ENCODE results near the gene PIK3AP1.

Gene PIK3AP1

GRCh38 chr10:96560966-96561887 lies 159.1 kb downstream of the PIK3AP1 start:
- H3K79me2 ChIP-seq (ENCODE audit: insufficient read depth, low read depth): peaks cover 7% of the 10 kb centered on the region; the same call in 1 of the 2 replicates
- H3K36me3 ChIP-seq (ENCODE audit: insufficient read depth): no peaks in the 10 kb centered on the region; the same call in 1 of the 2 replicates
- TF ChIP-seq CTCF (conservative IDR thresholded peaks at IDR 0.05; ENCODE audit: low read depth, low read length): no peak

GRCh38 chr10:96560489-96560888 lies 159.8 kb downstream of the PIK3AP1 start:
- Histone ChIP-seq H3K4me1 (ENCODE audit: low read depth, poor library complexity, severe bottlenecking) (no peaks in the 10 kb centered on the region), H3K9ac (no peak overlapping the region), H3K79me2 (ENCODE audit: insufficient read depth, low read depth) (peaks cover 5% of the 10 kb centered on the region; the same call in 1 of the 2 replicates), H4K20me1 (ENCODE audit: insufficient read depth) (no peaks in the 10 kb centered on the region), H3K4me2 (no peak overlapping the region), H3K27ac (no peak overlapping the region), H3K27me3 (ENCODE audit: insufficient read depth, low read depth) (no peaks in the 10 kb centered on the region), H3K36me3 (ENCODE audit: insufficient read depth) (no peaks in the 10 kb centered on the region; the same call in 1 of the 2 replicates), H3K4me3 (IDR thresholded peaks at IDR 0.05; ENCODE audit: insufficient read depth, low read depth, low read length) (no peak overlapping the region), H2AFZ (ENCODE audit: low read depth) (no peak overlapping the region)
- TF ChIP-seq CTCF (conservative IDR thresholded peaks at IDR 0.05; ENCODE audit: low read depth, low read length): no peak

More at GRCh38 chr10:96560966-96561887, 159.1 kb downstream of the PIK3AP1 start:
- Histone ChIP-seq H3K27me3 (ENCODE audit: insufficient read depth, low read depth) (no peaks in the 10 kb centered on the region), H3K4me1 (ENCODE audit: low read depth, poor library complexity, severe bottlenecking) (no peaks in the 10 kb centered on the region), H4K20me1 (ENCODE audit: insufficient read depth) (no peaks in the 10 kb centered on the region), H3K27ac (no peak overlapping the region), H2AFZ (ENCODE audit: low read depth) (no peak overlapping the region), H3K4me3 (IDR thresholded peaks at IDR 0.05; ENCODE audit: insufficient read depth, low read depth, low read length) (no peak overlapping the region), H3K9ac (no peak overlapping the region), H3K4me2 (no peak overlapping the region)

GRCh38 chr10:96556003-96556402 lies 164.3 kb downstream of the PIK3AP1 start:
- peak; percentile 38; the same call in 1 of the 2 replicates for TF ChIP-seq CTCF (conservative IDR thresholded peaks at IDR 0.05; ENCODE audit: low read depth, low read length)
- Histone ChIP-seq H4K20me1 (ENCODE audit: insufficient read depth) (no peaks in the 10 kb centered on the region), H3K27ac (no peak overlapping the region), H2AFZ (ENCODE audit: low read depth) (no peak overlapping the region), H3K79me2 (ENCODE audit: insufficient read depth, low read depth) (no peaks in the 10 kb centered on the region), H3K4me1 (ENCODE audit: low read depth, poor library complexity, severe bottlenecking) (no peaks in the 10 kb centered on the region), H3K36me3 (ENCODE audit: insufficient read depth) (no peaks in the 10 kb centered on the region; the same call in 1 of the 2 replicates), H3K9ac (no peak overlapping the region), H3K27me3 (ENCODE audit: insufficient read depth, low read depth) (no peaks in the 10 kb centered on the region), H3K4me3 (IDR thresholded peaks at IDR 0.05; ENCODE audit: insufficient read depth, low read depth, low read length) (no peak overlapping the region), H3K4me2 (no peak overlapping the region)

GRCh38 chr10:96555330-96555729 lies 165.0 kb downstream of the PIK3AP1 start:
- H3K9ac ChIP-seq: no peak overlapping the region
- H3K4me2 ChIP-seq: no peak overlapping the region
- no peak overlapping the region for H3K4me3 ChIP-seq (IDR thresholded peaks at IDR 0.05; ENCODE audit: insufficient read depth, low read depth, low read length)
- TF ChIP-seq CTCF (conservative IDR thresholded peaks at IDR 0.05; ENCODE audit: low read depth, low read length): no peak
- no peaks in the 10 kb centered on the region for H4K20me1 ChIP-seq (ENCODE audit: insufficient read depth)
- H2AFZ ChIP-seq (ENCODE audit: low read depth): no peak overlapping the region
- no peaks in the 10 kb centered on the region for H3K79me2 ChIP-seq (ENCODE audit: insufficient read depth, low read depth)
- H3K36me3 ChIP-seq (ENCODE audit: insufficient read depth): no peaks in the 10 kb centered on the region; the same call in 1 of the 2 replicates
- H3K27me3 ChIP-seq (ENCODE audit: insufficient read depth, low read depth): no peaks in the 10 kb centered on the region
- no peak overlapping the region for H3K27ac ChIP-seq
- no peaks in the 10 kb centered on the region for H3K4me1 ChIP-seq (ENCODE audit: low read depth, poor library complexity, severe bottlenecking)

Data from KMS-11 (cell line).